HUES48 (cell line): ENCODE data around the gene ADPRH.

Experiments
- H3K27ac ChIP-seq: one replicate; pipeline ENCODE4 v1.7.0; 2013; ENCODE audit warnings: low read depth, low read length, inconsistent platforms
- H3K27me3 ChIP-seq: 2 replicates; pipeline ENCODE4 v1.6.1; 2013; ENCODE audit warnings: mild to moderate bottlenecking, low read length; ENCODE audit not compliant: control insufficient read depth, insufficient read depth
- H3K36me3 ChIP-seq: 2 replicates; pipeline ENCODE4 v1.6.1; 2013; ENCODE audit warnings: low read length; ENCODE audit not compliant: control insufficient read depth, insufficient read depth
- H3K4me1 ChIP-seq: 2 replicates; pipeline ENCODE4 v1.6.1; 2013; ENCODE audit warnings: mild to moderate bottlenecking, low read length; ENCODE audit not compliant: control insufficient read depth, insufficient read depth
- H3K4me3 ChIP-seq: 2 replicates; pipeline ENCODE4 v1.5.1; 2013; ENCODE audit warnings: mild to moderate bottlenecking, low read depth, low read length
- H3K9ac ChIP-seq: 2 replicates; pipeline ENCODE4 v1.6.1; 2013; ENCODE audit warnings: mild to moderate bottlenecking, low read depth, low read length, moderate library complexity
- H3K9me3 ChIP-seq: 2 replicates; pipeline ENCODE4 v1.6.1; 2013; ENCODE audit warnings: low read length; ENCODE audit not compliant: control insufficient read depth, insufficient read depth

Gene ADPRH

GRCh38 chr3:119613872-119614271, 34.6 kb downstream of the ADPRH start:
- Histone ChIP-seq H3K27me3 (no peaks in the 10 kb centered on the region), H3K9me3 (no peaks in the 10 kb centered on the region), H3K4me3 (no peak overlapping the region), H3K9ac (no peak overlapping the region), H3K27ac (no peak overlapping the region), H3K36me3 (no peaks in the 10 kb centered on the region), H3K4me1 (no peaks in the 10 kb centered on the region)

- H3K4me1 ChIP-seq: no peaks in the 10 kb centered on the region
- H3K36me3 ChIP-seq: no peaks in the 10 kb centered on the region
These were observed 36.8 kb downstream of the ADPRH start for GRCh38 chr3:119616056-119616455.

GRCh38 chr3:119619094-119619493, 39.8 kb downstream of the ADPRH start:
- Histone ChIP-seq H3K4me1 (no peaks in the 10 kb centered on the region), H3K27me3 (no peaks in the 10 kb centered on the region), H3K27ac (no peak overlapping the region), H3K9me3 (no peaks in the 10 kb centered on the region), H3K9ac (no peak overlapping the region), H3K36me3 (no peaks in the 10 kb centered on the region), H3K4me3 (no peak overlapping the region)

More at GRCh38 chr3:119616056-119616455, 36.8 kb downstream of the ADPRH start:
- Histone ChIP-seq H3K9ac (no peak overlapping the region), H3K4me3 (no peak overlapping the region), H3K27me3 (no peaks in the 10 kb centered on the region), H3K27ac (no peak overlapping the region), H3K9me3 (no peaks in the 10 kb centered on the region)

- H3K9ac ChIP-seq: no peak overlapping the region
- H3K27me3 ChIP-seq: no peaks in the 10 kb centered on the region
- no peaks in the 10 kb centered on the region for H3K36me3 ChIP-seq
- H3K27ac ChIP-seq: no peak overlapping the region
- H3K4me1 ChIP-seq: no peaks in the 10 kb centered on the region
- H3K9me3 ChIP-seq: no peaks in the 10 kb centered on the region
- no peak overlapping the region for H3K4me3 ChIP-seq
These were observed 41.6 kb downstream of the ADPRH start for GRCh38 chr3:119620899-119621298.

- no peak overlapping the region for H3K27ac ChIP-seq
- H3K27me3 ChIP-seq: no peaks in the 10 kb centered on the region
- H3K9me3 ChIP-seq: no peaks in the 10 kb centered on the region
- no peak overlapping the region for H3K9ac ChIP-seq
- H3K36me3 ChIP-seq: no peaks in the 10 kb centered on the region
- no peaks in the 10 kb centered on the region for H3K4me1 ChIP-seq
- no peak overlapping the region for H3K4me3 ChIP-seq
These were observed 44.9 kb downstream of the ADPRH start for GRCh38 chr3:119624002-119624720.

GRCh38 chr3:119625451-119626153, 46.3 kb downstream of the ADPRH start:
- no peaks in the 10 kb centered on the region for H3K27me3 ChIP-seq
- no peak overlapping the region for H3K27ac ChIP-seq
- H3K9me3 ChIP-seq: no peaks in the 10 kb centered on the region
- no peak overlapping the region for H3K9ac ChIP-seq
- H3K4me1 ChIP-seq: no peaks in the 10 kb centered on the region
- H3K4me3 ChIP-seq: no peak overlapping the region
- H3K36me3 ChIP-seq: no peaks in the 10 kb centered on the region

GRCh38 chr3:119626196-119626595, 46.9 kb downstream of the ADPRH start:
- Histone ChIP-seq H3K4me3 (no peak overlapping the region), H3K36me3 (no peaks in the 10 kb centered on the region), H3K27me3 (no peaks in the 10 kb centered on the region), H3K27ac (no peak overlapping the region), H3K9me3 (no peaks in the 10 kb centered on the region), H3K9ac (no peak overlapping the region), H3K4me1 (no peaks in the 10 kb centered on the region)

GRCh38 chr3:119627461-119627860, 48.2 kb downstream of the ADPRH start:
- no peaks in the 10 kb centered on the region for H3K9me3 ChIP-seq
- H3K4me3 ChIP-seq: no peak overlapping the region
- H3K4me1 ChIP-seq: no peaks in the 10 kb centered on the region
- H3K9ac ChIP-seq: no peak overlapping the region
- no peak overlapping the region for H3K27ac ChIP-seq
- no peaks in the 10 kb centered on the region for H3K27me3 ChIP-seq
- H3K36me3 ChIP-seq: no peaks in the 10 kb centered on the region

- no peak overlapping the region for H3K4me3 ChIP-seq
- no peaks in the 10 kb centered on the region for H3K9me3 ChIP-seq
- H3K27ac ChIP-seq: no peak overlapping the region
- no peaks in the 10 kb centered on the region for H3K27me3 ChIP-seq
- no peaks in the 10 kb centered on the region for H3K4me1 ChIP-seq
- no peaks in the 10 kb centered on the region for H3K36me3 ChIP-seq
- H3K9ac ChIP-seq: no peak overlapping the region
These were observed 49.1 kb downstream of the ADPRH start for GRCh38 chr3:119628390-119628789.

- no peak overlapping the region for H3K9ac ChIP-seq
- H3K4me1 ChIP-seq: no peaks in the 10 kb centered on the region
- no peaks in the 10 kb centered on the region for H3K27me3 ChIP-seq
- H3K4me3 ChIP-seq: no peak overlapping the region
- H3K36me3 ChIP-seq: no peaks in the 10 kb centered on the region
- H3K27ac ChIP-seq: no peak overlapping the region
- H3K9me3 ChIP-seq: no peaks in the 10 kb centered on the region
These were observed 49.6 kb downstream of the ADPRH start for GRCh38 chr3:119628816-119629445.
